VCaP (cell line): Measurements from ENCODE around the gene QSOX2.

ENCODE experiments used
- H3K27ac ChIP-seq: fragments of 450-650 bp; 2 replicates; pipeline ENCODE4 v1.5.1; 2017
- CTCF ChIP-seq: fragments of 450-650 bp; conservative IDR thresholded peaks from 2 replicates; pipeline ENCODE4 v1.5.1; 2017; ENCODE audit warnings: mild to moderate bottlenecking, moderate library complexity

Gene QSOX2

GRCh38 chr9:136245219-136246150 lies at the start of gene QSOX2:
TSS of gene QSOX2 (minus strand) at chr9:136245812. CDS start at chr9:136245803, 9 bp downstream.
- TF ChIP-seq CTCF: no peak
- H3K27ac ChIP-seq: peak within 1 kb of the TSS; percentile 81

- no peak overlapping the region for H3K27ac ChIP-seq
- no peak for TF ChIP-seq CTCF
Measured at GRCh38 chr9:136295055-136295454, 49.4 kb upstream of the QSOX2 start.

GRCh38 chr9:136294437-136294836 lies 48.8 kb upstream of the QSOX2 start:
- TF ChIP-seq CTCF: no peak
- no peak overlapping the region for H3K27ac ChIP-seq

- H3K27ac ChIP-seq: no peak overlapping the region
- no peak for TF ChIP-seq CTCF
Measured at GRCh38 chr9:136293476-136294077, 48.0 kb upstream of the QSOX2 start.

- H3K27ac ChIP-seq: no peak overlapping the region; the same call in 1 of the 2 replicates
- no peak for TF ChIP-seq CTCF
Measured at GRCh38 chr9:136292591-136293448, 47.2 kb upstream of the QSOX2 start.

- TF ChIP-seq CTCF: no peak
- H3K27ac ChIP-seq: no peak overlapping the region; the same call in 1 of the 2 replicates
Measured at GRCh38 chr9:136292026-136292538, 46.5 kb upstream of the QSOX2 start.
